A549 (cell line): ENCODE data around the gene DLX5. TPM values are rescaled to one million over a fixed set of nuclear protein-coding genes. Genes with fewer than 3 reads are reported as not detected.

Source experiments
- ATAC-seq, 2 experiments: fragments of 200-7000 bp in 1 of 2; fragments of >200 bp in 1 of 2; cut with Nextera tagmentation in 1 of 2; cut with Tn5 transposase in 1 of 2; 3 replicates each; pipeline versions ENCODE4 v1.8.0 to v1.9.1; 2018 to 2020; ENCODE audit warnings: mild to moderate bottlenecking in 1 of 2, moderate library complexity in 1 of 2
- CTCF ChIA-PET: fragments of 300-600 bp; sonication (Branson Sonifier 250); formaldehyde crosslinking; extraction: SDS; loops from one replicate; lab custom pipeline; 2021; ENCODE audit warnings: antibody characterized with exemption, inconsistent platforms; lab: Yijun Ruan, JAX
- POLR2A ChIA-PET: fragments of 350-600 bp; formaldehyde crosslinking; extraction: SDS; loops from one replicate; lab custom pipeline; 2021; ENCODE audit warnings: antibody characterized with exemption, inconsistent platforms; lab: Yijun Ruan, JAX
- DNase-seq, 2 experiments: peaks; one replicate each; pipeline versions ENCODE4 v3.0.0 to v3.0.0-alpha.2; 2011 to 2016; ENCODE audit warnings: low read depth in 1 of 2, low spot score in 1 of 2
- FAIRE-seq: peaks from 2 replicates; lab custom pipeline; 2011; peaks lifted over from hg19 to GRCh38; lab: Jason Lieb, UNC
- H3K27ac ChIP-seq, 2 experiments: fragments of >200 bp; sonication (Bioruptor Twin); formaldehyde crosslinking; 3 replicates each; pipeline ENCODE4 v1.5.1; 2016 to 2017
- H3K4me1 ChIP-seq: fragments of >200 bp; sonication (Bioruptor Twin); formaldehyde crosslinking; 3 replicates; pipeline ENCODE4 v1.6.1; 2016
- H3K4me2 ChIP-seq: fragments of >200 bp; sonication (Bioruptor Twin); formaldehyde crosslinking; 3 replicates; pipeline ENCODE4 v1.6.1; 2016
- H3K4me3 ChIP-seq: fragments of >200 bp; sonication (Bioruptor Twin); formaldehyde crosslinking; 3 replicates; pipeline ENCODE4 v1.5.1; 2016
- H3K9me3 ChIP-seq: fragments of >200 bp; sonication (Bioruptor Twin); formaldehyde crosslinking; 3 replicates; pipeline ENCODE4 v1.6.1; 2016
- CBX2 ChIP-seq: fragments of 200-600 bp; sonication (generic); IDR thresholded peaks from 2 replicates; pipeline ENCODE4 v1.6.1; 2016; ENCODE audit warnings: low read depth, mild to moderate bottlenecking, borderline replicate concordance
- EP300 ChIP-seq, 2 experiments: fragments of >200 bp; sonication (Bioruptor Twin); formaldehyde crosslinking; IDR thresholded peaks; 2 replicates in 1 of 2; 3 replicates in 1 of 2; pipeline ENCODE4 v1.6.1; 2016 to 2017
- ESRRA ChIP-seq: fragments of 150-350 bp; IDR thresholded peaks from 2 replicates; pipeline ENCODE4 v1.6.1; 2014; ENCODE audit warnings: mild to moderate bottlenecking, low read length, borderline replicate concordance
- GATA3 ChIP-seq: IDR thresholded peaks from 2 replicates; pipeline ENCODE4 v1.6.1; 2012; ENCODE audit warnings: borderline replicate concordance
- HDAC2 ChIP-seq: fragments of 200-600 bp; sonication (generic); IDR thresholded peaks from 2 replicates; pipeline ENCODE4 v1.6.1; 2016
- HEYL ChIP-seq: fragments of 250-450 bp; sonication (Bioruptor Pico); IDR thresholded peaks from 2 replicates; pipeline ENCODE4 v1.8.0; 2021; ENCODE audit warnings: mild to moderate bottlenecking, moderate library complexity
- HOXB5 ChIP-seq: fragments of 250-450 bp; sonication (Bioruptor Pico); IDR thresholded peaks from 2 replicates; pipeline ENCODE4 v1.5.0; 2020; ENCODE audit warnings: mild to moderate bottlenecking, moderate library complexity
- JUN ChIP-seq, 2 experiments: fragments of >200 bp; sonication (Bioruptor Twin); formaldehyde crosslinking; IDR thresholded peaks; 2 replicates in 1 of 2; 3 replicates in 1 of 2; pipeline ENCODE4 v1.6.1; 2016 to 2017
- KDM5A ChIP-seq: fragments of 200-600 bp; sonication (generic); IDR thresholded peaks from 2 replicates; pipeline ENCODE4 v1.6.1; 2016; ENCODE audit warnings: antibody characterized with exemption, mild to moderate bottlenecking
- NPAS2 ChIP-seq: fragments of 250-450 bp; sonication (Bioruptor Pico); IDR thresholded peaks from 2 replicates; pipeline ENCODE4 v1.8.0; 2022; ENCODE audit warnings: mild to moderate bottlenecking, moderate library complexity, borderline replicate concordance
- NR3C1 ChIP-seq: fragments of >200 bp; sonication (Bioruptor Twin); formaldehyde crosslinking; IDR thresholded peaks from 3 replicates; pipeline ENCODE4 v1.6.1; 2017
- POLR2AphosphoS2 ChIP-seq: conservative IDR thresholded peaks from 2 replicates; pipeline ENCODE4 v1.6.1; 2012; ENCODE audit warnings: low read length, improper control_type of control experiment, inconsistent platforms
- ZNF302 ChIP-seq: fragments of 250-450 bp; sonication (Bioruptor Pico); IDR thresholded peaks from 2 replicates; pipeline ENCODE4 v1.9.0; 2021; ENCODE audit warnings: inconsistent platforms, mild to moderate bottlenecking, moderate library complexity
- ZSCAN20 ChIP-seq: fragments of 250-450 bp; sonication (Bioruptor Pico); IDR thresholded peaks from 2 replicates; pipeline ENCODE4 v1.8.0; 2022; ENCODE audit warnings: mild to moderate bottlenecking, moderate library complexity
- WGBS: methylation state at CpG from one replicate; pipeline ENCODE4 v1.1.6; 2017; ENCODE audit errors: missing lambda C conversion rate; 5-methylcytosine and 5-hydroxymethylcytosine counted together
- polyA plus RNA-seq, 4 experiments: library from polyadenylated mRNA; depleted of rRNA in 3 of 4; stranded (reverse); fragments of >200 nt; fragmentation: RNase III in 1 of 4; extraction: RNeasy Plus Mini Kit Qiagen cat#74134 plus additional on column Dnase treatment in 1 of 4; gene quantifications; 2 replicates in 3 of 4; 3 replicates in 1 of 4; pipeline ENCODE4 v1.2.3, GENCODE V29; 2011 to 2017
- TF ChIP-seq, protein P1 (sequence below): fragments of 250-450 bp; sonication (Bioruptor Pico); IDR thresholded peaks from 2 replicates; pipeline ENCODE4 v1.5.0; 2020; ENCODE audit warnings: low read depth, mild to moderate bottlenecking, moderate library complexity
- TF ChIP-seq, protein P2 (sequence below): fragments of >200 bp; sonication (Bioruptor Twin); formaldehyde crosslinking; IDR thresholded peaks from 3 replicates; pipeline ENCODE4 v1.5.1; 2016
- TF ChIP-seq, protein P3 (sequence below): fragments of >200 bp; sonication (Bioruptor Twin); formaldehyde crosslinking; IDR thresholded peaks from 2 replicates; pipeline ENCODE4 v1.6.1; 2016
- TF ChIP-seq, protein P4 (sequence below): IDR thresholded peaks from 2 replicates; pipeline ENCODE4 v1.6.1; 2012
- TF ChIP-seq, protein P5 (sequence below): fragments of 150-350 bp; IDR thresholded peaks from 2 replicates; pipeline ENCODE4 v1.6.1; 2014; ENCODE audit warnings: low read depth, mild to moderate bottlenecking, low read length

Gene DLX5
- polyA plus RNA-seq, 2 of the 4 experiments (the other 2 are of a cell fraction) = not detected

DNA sequence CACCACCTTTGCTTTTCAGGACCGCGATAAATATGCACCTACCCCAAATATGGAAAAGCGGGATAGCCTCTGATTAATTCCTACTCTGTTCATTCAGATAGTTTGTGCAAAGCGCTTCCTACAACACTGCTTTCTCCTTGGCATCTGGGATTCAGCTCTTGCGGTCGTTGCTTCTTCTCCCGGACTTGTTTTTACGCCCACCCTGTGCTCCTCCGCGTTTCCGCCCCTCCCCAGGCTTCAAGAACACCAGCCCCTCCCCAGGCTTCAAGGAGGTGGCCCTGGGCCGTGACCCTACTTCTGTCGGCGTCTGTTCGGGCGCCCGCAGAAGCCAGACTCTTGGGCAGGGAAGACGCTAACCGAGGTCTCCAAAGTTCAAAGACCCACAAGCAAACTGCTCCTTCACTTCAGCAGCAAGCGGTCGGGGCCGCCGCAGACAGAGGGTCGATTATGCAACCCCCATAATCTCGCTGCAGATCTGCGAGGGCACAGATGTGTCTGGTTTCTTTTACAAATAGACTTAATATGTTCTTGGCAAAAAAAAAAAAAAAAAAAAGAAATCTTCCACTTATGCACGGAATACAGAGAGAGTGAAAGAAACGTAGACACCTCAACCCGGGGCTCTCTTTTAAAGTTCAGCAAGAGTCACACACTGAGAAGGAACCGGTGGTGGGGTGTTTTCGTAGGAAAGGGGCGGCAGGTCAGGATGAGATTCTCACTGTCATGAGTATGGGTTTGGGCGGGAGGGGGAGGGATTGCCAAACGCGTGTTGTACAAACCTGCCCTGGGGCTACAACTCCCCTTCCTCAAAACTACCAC lies 1.9 kb downstream of the DLX5 start:
- POLR2A ChIA-PET = no interaction called here
- 39% methylated on average over 34 of the region's 35 CpGs for WGBS
- CTCF ChIA-PET = interaction anchor here (0.9 to 2.0 kb wide), 2 partner anchors 29 to 947 kb away, joined by 4 to 10 read pairs; no protein-coding TSS in a partner anchor
- ATAC-seq = no peak
- H3K9me3 ChIP-seq = no peaks in the 10 kb centered on the region
- H3K4me2 ChIP-seq = no peak overlapping the region
- peaks cover 5% of the 10 kb centered on the region; the same call in 1 of the 3 replicates for H3K4me1 ChIP-seq
- H3K4me3 ChIP-seq = no peak overlapping the region
- DNase-seq = no peak
- no peak for FAIRE-seq
- H3K27ac ChIP-seq = no peak overlapping the region
- TF ChIP-seq CBX2 (no peak), KDM5A (no peak), GATA3 (no peak), NR3C1 (no peak), JUN (IDR thresholded peaks at IDR 0.05) (no peak)

DNA sequence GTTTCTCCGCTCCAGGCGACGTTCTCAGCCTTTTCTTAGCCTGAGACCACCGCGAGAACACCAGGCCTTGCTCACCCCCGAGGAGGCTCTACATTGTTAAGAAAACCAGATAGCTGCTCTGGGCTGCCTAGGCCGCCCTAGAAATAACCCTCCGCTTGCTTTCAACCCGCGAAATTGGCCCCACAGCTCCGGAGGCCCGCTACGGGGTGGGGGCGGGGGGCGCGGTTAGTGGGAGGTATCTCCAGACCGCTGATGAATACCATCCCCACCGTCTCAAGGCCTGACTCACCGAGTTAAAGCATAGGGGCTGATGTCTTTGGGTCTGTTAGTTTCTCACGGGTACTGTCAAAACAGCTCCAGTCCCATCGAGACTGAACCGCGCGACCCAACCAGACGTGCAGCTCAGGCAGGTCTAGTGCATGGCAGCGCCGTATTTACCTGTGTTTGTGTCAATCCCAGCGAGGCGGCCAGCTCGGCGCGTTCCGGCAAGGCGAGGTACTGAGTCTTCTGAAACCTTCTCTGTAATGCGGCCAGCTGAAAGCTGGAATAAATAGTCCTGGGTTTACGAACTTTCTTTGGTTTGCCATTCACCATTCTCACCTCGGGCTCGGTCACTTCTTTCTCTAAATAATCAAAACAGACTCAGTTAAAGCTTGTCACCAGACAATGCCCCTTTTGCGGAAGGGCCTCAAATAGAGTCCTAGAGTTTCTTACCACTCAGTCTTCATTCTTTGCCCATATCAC lies 2.7 kb downstream of the DLX5 start:
- H3K9me3 ChIP-seq = no peaks in the 10 kb centered on the region
- ATAC-seq (no peak), FAIRE-seq (no peak), DNase-seq (no peak)
- peaks cover 5% of the 10 kb centered on the region; the same call in 2 of the 3 replicates for H3K4me1 ChIP-seq
- ChIA-PET CTCF (interaction anchor here (0.6 to 2.0 kb wide), 4 partner anchors 28 to 947 kb away, joined by 3 to 10 read pairs (median 4); no protein-coding TSS in a partner anchor), POLR2A (no interaction called here)
- H3K4me2 ChIP-seq = no peak overlapping the region
- no peak overlapping the region for H3K27ac ChIP-seq
- no peak overlapping the region for H3K4me3 ChIP-seq
- TF ChIP-seq EP300 (IDR thresholded peaks at IDR 0.05) (no peak), NR3C1 (no peak), HEYL (no peak), GATA3 (no peak), ZNF302 (CRISPR knock-in tag) (no peak), HDAC2 (no peak), NPAS2 (CRISPR knock-in tag) (no peak), ESRRA (no peak), CBX2 (no peak), ZSCAN20 (CRISPR knock-in tag) (no peak), POLR2AphosphoS2 (no peak), HOXB5 (CRISPR knock-in tag) (no peak)
- TF ChIP-seq, protein P1, sequence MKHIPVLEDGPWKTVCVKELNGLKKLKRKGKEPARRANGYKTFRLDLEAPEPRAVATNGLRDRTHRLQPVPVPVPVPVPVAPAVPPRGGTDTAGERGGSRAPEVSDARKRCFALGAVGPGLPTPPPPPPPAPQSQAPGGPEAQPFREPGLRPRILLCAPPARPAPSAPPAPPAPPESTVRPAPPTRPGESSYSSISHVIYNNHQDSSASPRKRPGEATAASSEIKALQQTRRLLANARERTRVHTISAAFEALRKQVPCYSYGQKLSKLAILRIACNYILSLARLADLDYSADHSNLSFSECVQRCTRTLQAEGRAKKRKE = no peak
- TF ChIP-seq, protein P2, sequence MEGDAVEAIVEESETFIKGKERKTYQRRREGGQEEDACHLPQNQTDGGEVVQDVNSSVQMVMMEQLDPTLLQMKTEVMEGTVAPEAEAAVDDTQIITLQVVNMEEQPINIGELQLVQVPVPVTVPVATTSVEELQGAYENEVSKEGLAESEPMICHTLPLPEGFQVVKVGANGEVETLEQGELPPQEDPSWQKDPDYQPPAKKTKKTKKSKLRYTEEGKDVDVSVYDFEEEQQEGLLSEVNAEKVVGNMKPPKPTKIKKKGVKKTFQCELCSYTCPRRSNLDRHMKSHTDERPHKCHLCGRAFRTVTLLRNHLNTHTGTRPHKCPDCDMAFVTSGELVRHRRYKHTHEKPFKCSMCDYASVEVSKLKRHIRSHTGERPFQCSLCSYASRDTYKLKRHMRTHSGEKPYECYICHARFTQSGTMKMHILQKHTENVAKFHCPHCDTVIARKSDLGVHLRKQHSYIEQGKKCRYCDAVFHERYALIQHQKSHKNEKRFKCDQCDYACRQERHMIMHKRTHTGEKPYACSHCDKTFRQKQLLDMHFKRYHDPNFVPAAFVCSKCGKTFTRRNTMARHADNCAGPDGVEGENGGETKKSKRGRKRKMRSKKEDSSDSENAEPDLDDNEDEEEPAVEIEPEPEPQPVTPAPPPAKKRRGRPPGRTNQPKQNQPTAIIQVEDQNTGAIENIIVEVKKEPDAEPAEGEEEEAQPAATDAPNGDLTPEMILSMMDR = no peak
- TF ChIP-seq, protein P3, sequence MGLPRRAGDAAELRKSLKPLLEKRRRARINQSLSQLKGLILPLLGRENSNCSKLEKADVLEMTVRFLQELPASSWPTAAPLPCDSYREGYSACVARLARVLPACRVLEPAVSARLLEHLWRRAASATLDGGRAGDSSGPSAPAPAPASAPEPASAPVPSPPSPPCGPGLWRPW = no peak
- TF ChIP-seq, protein P4, sequence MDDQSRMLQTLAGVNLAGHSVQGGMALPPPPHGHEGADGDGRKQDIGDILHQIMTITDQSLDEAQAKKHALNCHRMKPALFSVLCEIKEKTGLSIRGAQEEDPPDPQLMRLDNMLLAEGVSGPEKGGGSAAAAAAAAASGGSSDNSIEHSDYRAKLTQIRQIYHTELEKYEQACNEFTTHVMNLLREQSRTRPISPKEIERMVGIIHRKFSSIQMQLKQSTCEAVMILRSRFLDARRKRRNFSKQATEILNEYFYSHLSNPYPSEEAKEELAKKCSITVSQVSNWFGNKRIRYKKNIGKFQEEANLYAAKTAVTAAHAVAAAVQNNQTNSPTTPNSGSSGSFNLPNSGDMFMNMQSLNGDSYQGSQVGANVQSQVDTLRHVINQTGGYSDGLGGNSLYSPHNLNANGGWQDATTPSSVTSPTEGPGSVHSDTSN = no peak
- TF ChIP-seq, protein P5, sequence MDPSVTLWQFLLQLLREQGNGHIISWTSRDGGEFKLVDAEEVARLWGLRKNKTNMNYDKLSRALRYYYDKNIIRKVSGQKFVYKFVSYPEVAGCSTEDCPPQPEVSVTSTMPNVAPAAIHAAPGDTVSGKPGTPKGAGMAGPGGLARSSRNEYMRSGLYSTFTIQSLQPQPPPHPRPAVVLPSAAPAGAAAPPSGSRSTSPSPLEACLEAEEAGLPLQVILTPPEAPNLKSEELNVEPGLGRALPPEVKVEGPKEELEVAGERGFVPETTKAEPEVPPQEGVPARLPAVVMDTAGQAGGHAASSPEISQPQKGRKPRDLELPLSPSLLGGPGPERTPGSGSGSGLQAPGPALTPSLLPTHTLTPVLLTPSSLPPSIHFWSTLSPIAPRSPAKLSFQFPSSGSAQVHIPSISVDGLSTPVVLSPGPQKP = no peak
- 62% methylated on average over 34 of the region's 39 CpGs for WGBS
